Pancreas (tissue), 10 donors: ENCODE results near the gene COASY. TPM values are rescaled to one million over a fixed set of nuclear protein-coding genes. Genes with fewer than 3 reads are reported as not detected.
"Not testable (repeated sequence)": the region's sequence is repeated elsewhere in the genome, so short reads cannot be mapped to it uniquely, and the experiment has no call there.

Source experiments
- ATAC-seq, 4 donors: fragments of 200-7000 bp; cut with Tn5 transposase; one replicate each; pipeline versions ENCODE4 v1.8.0 to v1.9.1; 2020; ENCODE audit warnings: mild to moderate bottlenecking in 4 of 4, moderate library complexity in 4 of 4
- DNase-seq, 6 donors: peaks; one replicate each; pipeline ENCODE4 v3.0.0-alpha.2; 2020
- FAIRE-seq: peaks from 2 replicates; lab custom pipeline; 2012; peaks lifted over from hg19 to GRCh38; lab: Jason Lieb, UNC
- H3K27ac ChIP-seq, 4 donors: fragments of 200-600 bp; sonication (generic); 1 replicate in 3 of 4; 2 replicates in 1 of 4; pipeline versions ENCODE4 v1.5.0 to v1.8.0; 2020
- H3K27me3 ChIP-seq, 4 donors: fragments of 200-600 bp; one replicate each; pipeline ENCODE4 v1.8.0; 2021
- H3K36me3 ChIP-seq, 3 donors: fragments of 200-600 bp; sonication (generic) in 1 of 3; one replicate each; pipeline versions ENCODE4 v1.5.0 to v1.8.0; 2020 to 2021
- H3K4me1 ChIP-seq, 3 donors: fragments of 200-600 bp; one replicate each; pipeline ENCODE4 v1.8.0; 2021
- H3K4me3 ChIP-seq, 4 donors: fragments of 200-600 bp; sonication (generic) in 2 of 4; one replicate each; pipeline versions ENCODE4 v1.5.0 to v1.8.0; 2020 to 2021
- H3K9me3 ChIP-seq, 4 donors: fragments of 200-600 bp; one replicate each; pipeline ENCODE4 v1.8.0; 2021
- CTCF ChIP-seq, 4 donors: fragments of 200-600 bp; sonication (generic) in 3 of 4; IDR thresholded peaks; one replicate each; pipeline versions ENCODE4 v1.5.0 to v1.8.0; 2021; ENCODE audit warnings: antibody characterized with exemption in 4 of 4
- WGBS, 2 donors: extraction: QIAGEN DNeasy Blood & Tissue Kit; methylation state at CpG; one replicate each; pipeline ENCODE4 v1.1.7; 2013; 5-methylcytosine and 5-hydroxymethylcytosine counted together
- intact Hi-C, 3 donors: fragments of 100-400 bp; cut with DNase I; formaldehyde crosslinking; loops; one replicate each; pipeline versions ENCODE4 v1.11.1 to v1.14.2; 2022
- polyA plus RNA-seq, 2 donors: library from polyadenylated mRNA; stranded (reverse); fragments of 200-250 nt; gene quantifications; one replicate each; pipeline ENCODE4 v1.2.3, GENCODE V29; 2013
- total RNA-seq, 6 donors: library from RNA; stranded (reverse); fragmentation: NEBNext Ultra II Directional in 4 of 6; extraction: Animal tissue kit (Norgen Biotek cat#: 25700) in 4 of 6; gene quantifications; one replicate each; pipeline versions ENCODE4 v1.2.1 to v1.2.4, GENCODE V29; 2021 to 2023
- donor health status: healthy with polysubstance abuse.
- donor health status: DM: no; HTN: no; CAD: no; lungs with moderate emphysema.
- donor health status: DM: no; HTN: no; CAD: no.
- donor health status: control.
- donor health status: control.
- donor health status: Bipolar disorder and iron deficiency.
- donor health status: DM: yes; HTN: yes; CAD: no.
- donor health status: DM: no; HTN: no; CAD: no.
- donor health status: DM: no; HTN: no; CAD: no.
- donor health status: DM: yes; HTN: yes; CAD: no.

Gene COASY
- total and polyA plus RNA-seq, 8 donors = 32.3 to 152 (median 56.0) TPM

GRCh38 chr17:42537156-42537805 is 24.7 kb upstream of the COASY start:
- WGBS, 2 donors = 80 to 83% methylated on average over 30 of the region's 31 CpGs
- Histone ChIP-seq H3K9me3 (no peaks in the 10 kb centered on the region), H3K4me1 (peaks cover 7 to 13% (median 9%) of the 10 kb centered on the region in 3 donors), H3K36me3 (no peaks in the 10 kb centered on the region), H3K27ac (peak overlapping the region in 3 of 4 donors; percentile 81 to 91 (median 84)), H3K4me3 (peak overlapping the region; percentile 40 to 68 (median 64)), H3K27me3 (no peaks in the 10 kb centered on the region)
- FAIRE-seq (no peak), ATAC-seq (peak in 2 of 4 donors; percentile 1 to 7), DNase-seq (peak in 3 of 6 donors; percentile 24 to 81 (median 53))
- intact Hi-C loops = no loop called here
- TF ChIP-seq CTCF (IDR thresholded peaks at IDR 0.05) = no peak

- no peak for TF ChIP-seq CTCF (IDR thresholded peaks at IDR 0.05)
- Histone ChIP-seq H3K27ac (no peak overlapping the region), H3K36me3 (no peaks in the 10 kb centered on the region), H3K27me3 (no peaks in the 10 kb centered on the region), H3K4me3 (no peak overlapping the region), H3K9me3 (no peaks in the 10 kb centered on the region), H3K4me1 (peaks cover 7 to 13% (median 9%) of the 10 kb centered on the region in 3 donors)
- ATAC-seq (no peak), FAIRE-seq (no peak), DNase-seq (peak in 1 of 6 donors; percentile 24)
- intact Hi-C loops = no loop called here
- 94 to 95% methylated on average over 5 of the region's 5 CpGs for WGBS, 2 donors
Observed at GRCh38 chr17:42537826-42538451, 24.0 kb upstream of the COASY start.

- 92 to 95% methylated on average over 14 of the region's 14 CpGs for WGBS, 2 donors
Observed at GRCh38 chr17:42538482-42538881, 23.5 kb upstream of the COASY start.

GRCh38 chr17:42540558-42540957 is 21.4 kb upstream of the COASY start:
- ATAC-seq, FAIRE-seq, H3K36me3 ChIP-seq, H3K9me3 ChIP-seq, H3K4me1 ChIP-seq, intact Hi-C loops, H3K27me3 ChIP-seq, H3K4me3 ChIP-seq, DNase-seq, H3K27ac ChIP-seq: not testable (repeated sequence)
- 92% methylated on average over 4 of the region's 4 CpGs for WGBS, 2 donors

More at GRCh38 chr17:42538482-42538881, 23.5 kb upstream of the COASY start:
- FAIRE-seq (no peak), DNase-seq (no peak), ATAC-seq (no peak)
- no peak overlapping the region for H3K4me3 ChIP-seq
- H3K27ac ChIP-seq = no peak overlapping the region
- H3K4me1 ChIP-seq = peaks cover 7 to 13% (median 9%) of the 10 kb centered on the region in 3 donors
- TF ChIP-seq CTCF (IDR thresholded peaks at IDR 0.05) = no peak
- H3K36me3 ChIP-seq = peaks cover 0 to 4% (median 0%) of the 10 kb centered on the region in 3 donors
- H3K9me3 ChIP-seq = no peaks in the 10 kb centered on the region
- H3K27me3 ChIP-seq = no peaks in the 10 kb centered on the region
- intact Hi-C loops = no loop called here

GRCh38 chr17:42541041-42541833 is 20.7 kb upstream of the COASY start:
- Histone ChIP-seq H3K4me1 (peaks cover 0 to 8% (median 5%) of the 10 kb centered on the region in 3 donors), H3K27ac (peak overlapping the region in 1 of 4 donors; percentile 13), H3K27me3 (no peaks in the 10 kb centered on the region), H3K9me3 (no peaks in the 10 kb centered on the region), H3K36me3 (peaks cover 0 to 4% (median 0%) of the 10 kb centered on the region in 3 donors), H3K4me3 (no peak overlapping the region)
- ATAC-seq (no peak), FAIRE-seq (no peak), DNase-seq (peak in 1 of 6 donors; percentile 20)
- intact Hi-C loops = no loop called here
- no peak for TF ChIP-seq CTCF (IDR thresholded peaks at IDR 0.05)
- WGBS, 2 donors = 85 to 87% methylated on average over 17 of the region's 17 CpGs
